GM12872 (cell line): Measurements from ENCODE around the gene DNAJC17.

Experiments used
- TF ChIP-seq, protein P1 (sequence below): IDR thresholded peaks from 3 replicates; pipeline ENCODE4 v1.5.1; 2011; ENCODE audit warnings: low read depth, mild to moderate bottlenecking, low read length, moderate library complexity; ENCODE audit not compliant: insufficient read depth

The DNAJC17 gene

DNA sequence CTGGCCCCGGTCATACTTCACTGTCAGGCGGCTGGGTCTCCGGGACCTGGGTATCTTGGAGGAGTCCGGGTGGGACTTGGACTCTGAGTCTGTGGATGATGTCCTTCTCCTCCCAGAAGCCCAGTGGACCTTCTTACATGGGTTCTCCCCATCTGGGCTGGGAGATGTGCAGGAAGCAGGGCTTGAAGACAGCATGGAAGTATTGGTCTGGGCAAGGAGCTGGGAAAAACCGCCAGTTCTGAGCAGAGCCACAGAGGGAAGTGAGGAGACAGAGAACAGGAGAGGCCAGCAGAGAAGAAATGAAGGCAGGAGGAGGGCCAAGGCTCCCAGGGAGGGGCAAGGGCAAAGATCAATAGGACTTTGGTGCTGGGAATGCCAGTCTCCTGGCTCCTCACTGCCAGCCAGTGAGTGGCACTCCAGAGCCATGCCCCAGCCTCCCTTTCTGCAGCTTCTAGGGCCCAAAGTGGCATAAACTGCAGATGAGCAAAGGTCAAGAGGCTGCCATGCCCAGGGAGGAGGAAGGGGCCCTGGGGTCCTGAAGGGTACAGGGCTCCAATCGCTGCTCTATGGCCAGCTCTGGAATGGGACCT, 21.3 kb upstream of the DNAJC17 start, which contains the start of gene PPP1R14D:
Gene PPP1R14D, minus strand, starts transcription at position 262 of the 590 bp plus-strand sequence. Its CDS starts 67 bp downstream, at position 195.
- TF ChIP-seq, protein P1, sequence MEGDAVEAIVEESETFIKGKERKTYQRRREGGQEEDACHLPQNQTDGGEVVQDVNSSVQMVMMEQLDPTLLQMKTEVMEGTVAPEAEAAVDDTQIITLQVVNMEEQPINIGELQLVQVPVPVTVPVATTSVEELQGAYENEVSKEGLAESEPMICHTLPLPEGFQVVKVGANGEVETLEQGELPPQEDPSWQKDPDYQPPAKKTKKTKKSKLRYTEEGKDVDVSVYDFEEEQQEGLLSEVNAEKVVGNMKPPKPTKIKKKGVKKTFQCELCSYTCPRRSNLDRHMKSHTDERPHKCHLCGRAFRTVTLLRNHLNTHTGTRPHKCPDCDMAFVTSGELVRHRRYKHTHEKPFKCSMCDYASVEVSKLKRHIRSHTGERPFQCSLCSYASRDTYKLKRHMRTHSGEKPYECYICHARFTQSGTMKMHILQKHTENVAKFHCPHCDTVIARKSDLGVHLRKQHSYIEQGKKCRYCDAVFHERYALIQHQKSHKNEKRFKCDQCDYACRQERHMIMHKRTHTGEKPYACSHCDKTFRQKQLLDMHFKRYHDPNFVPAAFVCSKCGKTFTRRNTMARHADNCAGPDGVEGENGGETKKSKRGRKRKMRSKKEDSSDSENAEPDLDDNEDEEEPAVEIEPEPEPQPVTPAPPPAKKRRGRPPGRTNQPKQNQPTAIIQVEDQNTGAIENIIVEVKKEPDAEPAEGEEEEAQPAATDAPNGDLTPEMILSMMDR, result no peak

DNA sequence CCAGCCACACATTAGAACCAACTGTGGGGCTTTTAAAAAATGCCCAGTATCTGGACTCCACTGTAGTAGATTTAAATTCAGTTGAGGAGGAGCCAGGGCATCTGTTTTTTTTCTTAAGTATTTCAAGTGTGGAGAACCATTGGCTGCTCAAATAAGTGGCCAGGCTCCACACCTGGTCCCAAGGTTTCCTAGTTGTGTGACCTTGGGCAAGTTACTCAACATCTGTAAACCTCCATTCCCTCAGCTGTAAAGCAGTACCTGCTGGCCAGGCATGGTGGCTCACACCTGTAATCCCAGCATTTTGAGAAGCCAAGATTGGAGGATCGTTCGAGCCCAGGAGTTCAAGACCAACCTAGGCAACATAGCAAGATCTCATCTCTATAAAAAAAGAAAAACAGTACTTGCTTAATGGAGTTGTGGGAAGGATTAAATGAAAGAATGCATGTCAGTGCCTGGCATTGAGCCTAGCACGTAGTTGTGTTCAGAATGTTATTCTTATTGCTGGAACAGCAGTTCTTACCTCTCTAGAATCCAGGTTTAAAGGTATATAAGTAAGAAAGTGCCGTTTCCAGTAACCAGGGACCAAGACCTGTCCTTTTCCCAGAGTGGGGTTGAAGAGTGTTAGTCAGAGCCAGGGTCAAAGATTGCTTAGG, 19.3 kb upstream of the DNAJC17 start:
- TF ChIP-seq, protein P1, result no peak

DNA sequence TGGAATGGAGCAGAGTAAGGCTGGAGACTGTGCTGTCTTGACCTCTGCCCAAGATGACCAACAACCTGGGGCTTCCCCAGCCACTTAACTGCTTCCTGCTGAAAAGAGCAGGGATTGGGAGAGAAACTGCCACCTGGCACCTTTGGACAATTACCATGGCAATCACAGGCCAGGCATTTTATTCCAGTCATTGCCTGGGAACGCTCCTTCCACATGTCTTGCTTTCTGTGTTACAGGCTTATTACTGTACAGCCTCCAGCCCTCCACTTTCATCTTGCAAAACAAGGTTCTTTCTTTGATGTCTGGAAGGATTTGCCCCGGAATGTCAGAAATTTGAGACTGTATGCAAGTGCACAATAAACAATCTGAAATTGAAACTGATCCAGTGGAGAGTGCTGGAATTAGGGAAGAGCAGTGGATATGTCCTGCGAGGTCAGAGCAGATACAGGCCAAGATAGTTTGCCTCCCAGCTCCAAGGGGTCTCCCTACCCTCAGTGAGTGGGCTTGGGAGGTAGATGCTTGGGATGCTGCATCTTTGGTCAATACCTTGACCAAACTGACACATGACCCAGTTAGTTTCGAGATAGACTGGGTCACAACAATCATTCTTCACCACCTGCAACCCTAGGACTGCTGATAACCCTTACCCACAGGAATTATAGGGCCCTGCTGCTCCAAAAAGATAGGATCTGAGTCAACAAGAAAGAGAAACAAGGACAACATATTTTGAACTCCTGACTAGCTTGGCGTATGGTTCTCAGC, 18.6 kb upstream of the DNAJC17 start:
- TF ChIP-seq, protein P1, result no peak

DNA sequence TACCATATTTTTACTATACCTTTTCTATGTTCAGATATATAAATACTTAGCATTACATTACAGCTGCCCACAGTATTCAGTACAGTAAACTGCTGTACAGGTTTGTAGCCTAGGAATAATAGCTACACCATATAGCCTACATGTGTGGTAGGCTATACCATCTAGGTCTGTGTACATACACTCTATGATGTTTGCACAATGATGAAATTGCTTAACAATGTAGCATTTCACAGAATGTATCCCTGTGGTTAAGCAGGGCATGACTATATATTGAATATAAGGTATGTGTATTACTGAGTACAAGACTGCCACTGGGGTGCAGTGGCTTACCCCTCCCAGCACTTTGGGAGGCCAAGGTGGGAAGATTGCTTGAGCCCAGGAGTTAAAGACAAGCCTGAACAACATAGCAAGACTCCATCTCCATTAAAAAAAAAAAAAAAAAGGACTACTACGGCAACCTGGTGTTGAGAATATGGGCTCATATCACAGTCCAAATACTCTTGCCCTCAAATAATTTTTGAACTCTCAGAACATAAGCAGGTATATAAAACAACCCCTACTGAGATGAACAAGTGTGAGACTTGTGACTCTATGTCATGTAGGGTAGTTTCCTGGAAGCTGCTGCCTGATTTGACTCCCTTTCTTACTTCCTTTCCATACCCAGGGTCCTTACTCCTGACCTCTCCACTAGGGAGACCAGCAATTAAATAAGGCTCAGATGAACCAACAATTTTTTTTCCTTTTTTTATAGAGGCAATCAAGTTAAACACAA, 16.5 kb upstream of the DNAJC17 start:
- TF ChIP-seq, protein P1, result no peak

DNA sequence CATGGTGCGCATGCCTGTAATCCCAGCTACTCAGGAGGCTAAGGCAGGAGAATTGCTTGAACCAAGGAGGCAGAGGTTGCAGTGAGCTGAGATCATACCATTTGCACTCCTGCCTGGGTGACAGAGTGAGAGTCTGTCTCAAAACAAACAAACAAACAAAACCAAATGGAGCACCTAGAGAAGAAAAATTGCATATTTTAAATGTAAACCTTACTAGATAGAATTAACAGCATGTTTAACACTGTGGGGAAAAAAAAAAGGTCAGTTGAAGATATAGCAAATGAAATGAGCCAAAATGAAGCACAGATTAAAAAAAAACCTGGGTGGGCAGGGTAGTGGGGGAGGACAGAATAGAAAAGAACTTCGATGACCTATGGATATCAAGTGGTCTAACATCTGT, 13.9 kb upstream of the DNAJC17 start:
- TF ChIP-seq, protein P1, result no peak

DNA sequence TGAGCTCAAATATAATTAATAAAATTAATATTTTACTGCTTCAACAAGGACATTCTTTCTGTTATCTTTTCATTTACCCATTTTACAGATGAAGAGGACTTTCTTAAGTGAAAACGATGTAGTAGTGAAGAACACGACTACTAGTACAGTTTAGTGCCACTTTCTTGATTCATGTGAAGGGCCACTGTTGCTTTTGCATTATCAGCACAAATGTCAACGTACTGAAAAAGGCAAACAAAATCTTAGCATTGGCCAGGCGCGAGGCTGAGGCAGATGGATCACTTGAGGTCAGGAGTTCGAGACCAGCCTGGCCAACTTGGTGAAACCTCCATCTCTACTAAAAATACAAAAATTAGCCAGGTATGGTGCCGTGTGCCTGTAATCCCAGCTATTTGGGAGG, 11.8 kb upstream of the DNAJC17 start:
- TF ChIP-seq, protein P1, result no peak
